Activated CD8-positive, alpha-beta memory T cell treated with anti-CD3 and anti-CD28 coated beads, Interleukin-2, amount 50 U/mL, for 4 hours (primary cell): Measurements from ENCODE around the gene SLC17A1.

Source experiments
- DNase-seq: peaks from one replicate; pipeline ENCODE4 v3.0.0-alpha.2; 2020

The SLC17A1 gene

GRCh38 chr6:25832307-25832662 is 433 bp upstream of the SLC17A1 start:
- no peak for DNase-seq

GRCh38 chr6:25830458-25830857 is 1.4 kb downstream of the SLC17A1 start:
- DNase-seq: no peak

- no peak for DNase-seq
Observed at GRCh38 chr6:25829375-25829774, 2.5 kb downstream of the SLC17A1 start.

GRCh38 chr6:25821341-25821740 is 10.5 kb downstream of the SLC17A1 start:
- no peak for DNase-seq

- DNase-seq: no peak
Observed at GRCh38 chr6:25816252-25816651, 15.6 kb downstream of the SLC17A1 start.

GRCh38 chr6:25815194-25815593 is 16.7 kb downstream of the SLC17A1 start:
- DNase-seq: no peak

GRCh38 chr6:25804804-25805203 is 27.0 kb downstream of the SLC17A1 start:
- no peak for DNase-seq

GRCh38 chr6:25801436-25801835 is 30.4 kb downstream of the SLC17A1 start:
- DNase-seq: no peak

- no peak for DNase-seq
Observed at GRCh38 chr6:25794784-25795183, 37.1 kb downstream of the SLC17A1 start.

- DNase-seq: no peak
Observed at GRCh38 chr6:25793970-25794369, 37.9 kb downstream of the SLC17A1 start.

GRCh38 chr6:25792016-25792415 is 39.8 kb downstream of the SLC17A1 start:
- no peak for DNase-seq

- no peak for DNase-seq
Observed at GRCh38 chr6:25789475-25789874, 42.4 kb downstream of the SLC17A1 start.

- DNase-seq: peak; percentile 30
Observed at GRCh38 chr6:25788305-25788922, 43.4 kb downstream of the SLC17A1 start.

GRCh38 chr6:25787428-25787827 is 44.4 kb downstream of the SLC17A1 start:
- no peak for DNase-seq

- no peak for DNase-seq
Observed at GRCh38 chr6:25781134-25781533, 50.7 kb downstream of the SLC17A1 start.

GRCh38 chr6:25777856-25778649 is 53.8 kb downstream of the SLC17A1 start:
- DNase-seq: no peak

- DNase-seq: no peak
Observed at GRCh38 chr6:25777031-25777430, 54.8 kb downstream of the SLC17A1 start.

- no peak for DNase-seq
Observed at GRCh38 chr6:25774120-25774715, 57.6 kb downstream of the SLC17A1 start.

- no peak for DNase-seq
Observed at GRCh38 chr6:25769983-25770382, 61.9 kb downstream of the SLC17A1 start.

GRCh38 chr6:25768566-25768965 is 63.3 kb downstream of the SLC17A1 start:
- DNase-seq: no peak

- DNase-seq: no peak
Observed at GRCh38 chr6:25764611-25765010, 67.2 kb downstream of the SLC17A1 start.

- no peak for DNase-seq
Observed at GRCh38 chr6:25757936-25758642, 73.8 kb downstream of the SLC17A1 start.
